Fibroblast of lung (primary cell): ENCODE data around the gene CTSG. TPM values are rescaled to one million over a fixed set of nuclear protein-coding genes. Genes with fewer than 3 reads are reported as not detected.

Experiments
- DNase-seq, 2 donors: peaks; one replicate each; pipeline versions ENCODE4 v3.0.0 to v3.0.0-alpha.2; 2010; ENCODE audit warnings: low read depth in 2 of 2
- H2AFZ ChIP-seq: 2 replicates; pipeline ENCODE4 v1.5.1; 2012; ENCODE audit warnings: low read length, control low read depth, inconsistent platforms
- H3K27ac ChIP-seq: 2 replicates; pipeline ENCODE4 v1.5.1; 2011; ENCODE audit warnings: low read length, control low read depth; ENCODE audit not compliant: insufficient read depth
- H3K27me3 ChIP-seq: 2 replicates; pipeline ENCODE4 v1.5.1; 2011; ENCODE audit warnings: mild to moderate bottlenecking, low read length; ENCODE audit not compliant: control insufficient read depth, insufficient read depth
- H3K36me3 ChIP-seq: 2 replicates; pipeline ENCODE4 v1.5.1; 2011; ENCODE audit warnings: low read length; ENCODE audit not compliant: control insufficient read depth, insufficient read depth
- H3K4me1 ChIP-seq: 2 replicates; pipeline ENCODE4 v1.5.1; 2011; ENCODE audit warnings: low read length; ENCODE audit not compliant: control insufficient read depth, insufficient read depth; ENCODE audit errors: extremely low read depth
- H3K4me2 ChIP-seq: 2 replicates; pipeline ENCODE4 v1.5.1; 2011; ENCODE audit warnings: low read length, control low read depth; ENCODE audit not compliant: insufficient read depth; ENCODE audit errors: extremely low read depth
- H3K4me3 ChIP-seq, 4 experiments: fragments of 200-600 bp in 1 of 4; sonication (generic) in 1 of 4; replicated peaks in 1 of 4; 2 replicates each; pipeline ENCODE4 v1.5.1; 2011 to 2016; ENCODE audit warnings: low read length in 4 of 4, low read depth in 3 of 4, mild to moderate bottlenecking in 3 of 4, control low read depth in 2 of 4, inconsistent platforms in 1 of 4, mixed read lengths in 1 of 4; ENCODE audit not compliant: insufficient read depth in 1 of 4; ENCODE audit errors: control extremely low read depth in 1 of 4
- H3K79me2 ChIP-seq: 2 replicates; pipeline ENCODE4 v1.5.1; 2012; ENCODE audit warnings: mild to moderate bottlenecking, low read length, inconsistent platforms; ENCODE audit not compliant: control insufficient read depth, insufficient read depth
- H3K9ac ChIP-seq: 2 replicates; pipeline ENCODE4 v1.5.1; 2011; ENCODE audit warnings: mild to moderate bottlenecking, low read length, control low read depth; ENCODE audit not compliant: insufficient read depth
- H3K9me3 ChIP-seq: 2 replicates; pipeline ENCODE4 v1.5.1; 2012; ENCODE audit warnings: low read depth, low read length; ENCODE audit not compliant: control insufficient read depth, insufficient read depth
- H4K20me1 ChIP-seq: 2 replicates; pipeline ENCODE4 v1.5.1; 2011; ENCODE audit warnings: low read length; ENCODE audit not compliant: control insufficient read depth, insufficient read depth; ENCODE audit errors: extremely low read depth
- CTCF ChIP-seq, 2 donors: IDR thresholded peaks in 1 of 2; conservative IDR thresholded peaks in 1 of 2; 1 replicate in 1 of 2; 2 replicates in 1 of 2; pipeline ENCODE4 v1.5.1; 2011 to 2012; ENCODE audit warnings: low read length in 2 of 2, control low read depth in 1 of 2, inconsistent platforms in 1 of 2, low read depth in 1 of 2, mild to moderate bottlenecking in 1 of 2
- EZH2 ChIP-seq: IDR thresholded peaks from 2 replicates; pipeline ENCODE4 v1.5.1; 2012; ENCODE audit warnings: low read length, control low read depth, mild to moderate bottlenecking; ENCODE audit errors: missing control alignments
- polyA plus RNA-seq, 2 donors: library from polyadenylated mRNA; depleted of rRNA in 1 of 2; stranded (reverse) in 1 of 2; unstranded in 1 of 2; fragments of >200 nt; gene quantifications; 2 replicates each; pipeline ENCODE4 v1.2.1, GENCODE V29; 2011 to 2012; ENCODE audit warnings: missing spikeins in 1 of 2
- total RNA-seq: library from RNA; depleted of rRNA; stranded (reverse); fragments of >200 nt; gene quantifications from 2 replicates; pipeline ENCODE4 v1.2.1, GENCODE V29; 2014

CTSG gene
- total and polyA plus RNA-seq, 2 donors (not counting 1 experiment from before 2014, with no cell fraction given) = not detected

GRCh38 chr14:24612196-24612595 is 36.1 kb upstream of the CTSG start:
- H3K9ac ChIP-seq = no peak overlapping the region
- no peak overlapping the region for H3K4me3 ChIP-seq
- TF ChIP-seq CTCF (conservative IDR thresholded peaks at IDR 0.05 in 1 of 2, IDR thresholded peaks at IDR 0.05 in 1 of 2; ENCODE audit: low read depth in 1 of 2, low read length in 2 of 2) (no peak), EZH2 (no peak)

GRCh38 chr14:24609655-24610344 is 33.8 kb upstream of the CTSG start, which contains the start of gene GZMH:
Gene GZMH, minus strand, starts transcription at chr14:24609685. Its CDS starts 72 bp downstream, at chr14:24609613.
- Histone ChIP-seq H3K79me2 (no peaks in the 10 kb centered on the region), H3K27me3 (no peaks in the 10 kb centered on the region), H3K36me3 (no peaks in the 10 kb centered on the region), H2AFZ (no peak within 1 kb of the TSS), H3K4me1 (no peaks in the 10 kb centered on the region), H3K4me3 (no peak within 1 kb of the TSS), H3K9me3 (no peaks in the 10 kb centered on the region), H3K9ac (no peak within 1 kb of the TSS), H3K4me2 (no peak within 1 kb of the TSS), H4K20me1 (no peaks in the 10 kb centered on the region), H3K27ac (no peak within 1 kb of the TSS)
- no peak for DNase-seq
- TF ChIP-seq EZH2 (no peak), CTCF (conservative IDR thresholded peaks at IDR 0.05 in 1 of 2, IDR thresholded peaks at IDR 0.05 in 1 of 2; ENCODE audit: low read depth in 1 of 2, low read length in 2 of 2) (no peak)

More at GRCh38 chr14:24612196-24612595, 36.1 kb upstream of the CTSG start:
- H3K9me3 ChIP-seq = no peaks in the 10 kb centered on the region
- no peak for DNase-seq
- no peaks in the 10 kb centered on the region for H3K36me3 ChIP-seq
- H4K20me1 ChIP-seq = no peaks in the 10 kb centered on the region
- no peaks in the 10 kb centered on the region for H3K79me2 ChIP-seq
- H2AFZ ChIP-seq = no peak overlapping the region
- H3K4me1 ChIP-seq = no peaks in the 10 kb centered on the region
- H3K27ac ChIP-seq = no peak overlapping the region
- H3K27me3 ChIP-seq = no peaks in the 10 kb centered on the region
- no peak overlapping the region for H3K4me2 ChIP-seq

GRCh38 chr14:24607635-24608514 is 31.8 kb upstream of the CTSG start:
- no peaks in the 10 kb centered on the region for H3K79me2 ChIP-seq
- H4K20me1 ChIP-seq = no peaks in the 10 kb centered on the region
- H3K9ac ChIP-seq = no peak overlapping the region
- no peaks in the 10 kb centered on the region for H3K36me3 ChIP-seq
- no peak overlapping the region for H3K4me2 ChIP-seq
- no peaks in the 10 kb centered on the region for H3K9me3 ChIP-seq
- TF ChIP-seq CTCF (conservative IDR thresholded peaks at IDR 0.05 in 1 of 2, IDR thresholded peaks at IDR 0.05 in 1 of 2; ENCODE audit: low read depth in 1 of 2, low read length in 2 of 2) = no peak
- no peak for TF ChIP-seq EZH2
- no peak overlapping the region for H2AFZ ChIP-seq
- no peak overlapping the region for H3K4me3 ChIP-seq
- no peaks in the 10 kb centered on the region for H3K4me1 ChIP-seq
- H3K27ac ChIP-seq = no peak overlapping the region
- no peaks in the 10 kb centered on the region for H3K27me3 ChIP-seq
- no peak for DNase-seq
